HUES64 (cell line): Measurements from ENCODE around the gene CEACAM16.
A peak's percentile ranks its signal among the peaks of the same experiment; 100 is the strongest.
"Not testable (repeated sequence)": the region's sequence is repeated elsewhere in the genome, so short reads cannot be mapped to it uniquely, and the experiment has no call there.

Experiments
- H3K27ac ChIP-seq: 2 replicates; pipeline ENCODE4 v1.7.0; 2013; ENCODE audit warnings: low read depth, low read length, inconsistent platforms
- H3K27me3 ChIP-seq: 2 replicates; pipeline ENCODE4 v1.6.1; 2013; ENCODE audit warnings: mild to moderate bottlenecking, low read length; ENCODE audit not compliant: insufficient read depth
- H3K36me3 ChIP-seq: 2 replicates; pipeline ENCODE4 v1.6.1; 2013; ENCODE audit warnings: mild to moderate bottlenecking, low read length; ENCODE audit not compliant: insufficient read depth
- H3K4me1 ChIP-seq: 2 replicates; pipeline ENCODE4 v1.6.1; 2013; ENCODE audit warnings: mild to moderate bottlenecking, low read length, moderate library complexity; ENCODE audit not compliant: insufficient read depth
- H3K4me3 ChIP-seq: 2 replicates; pipeline ENCODE4 v1.5.1; 2013; ENCODE audit warnings: mild to moderate bottlenecking, low read length, moderate library complexity
- H3K9ac ChIP-seq: 2 replicates; pipeline ENCODE4 v1.6.1; 2013; ENCODE audit warnings: mild to moderate bottlenecking, low read depth, low read length
- H3K9me3 ChIP-seq: 2 replicates; pipeline ENCODE4 v1.6.1; 2013; ENCODE audit warnings: low read depth, low read length; ENCODE audit not compliant: insufficient read depth
- WGBS: fragments of 150-250, 120-280 bp; methylation state at CpG from one replicate; pipeline ENCODE4 v1.1.7; 2013; ENCODE audit warnings: missing lambda C conversion rate; 5-methylcytosine and 5-hydroxymethylcytosine counted together

CEACAM16 gene

DNA sequence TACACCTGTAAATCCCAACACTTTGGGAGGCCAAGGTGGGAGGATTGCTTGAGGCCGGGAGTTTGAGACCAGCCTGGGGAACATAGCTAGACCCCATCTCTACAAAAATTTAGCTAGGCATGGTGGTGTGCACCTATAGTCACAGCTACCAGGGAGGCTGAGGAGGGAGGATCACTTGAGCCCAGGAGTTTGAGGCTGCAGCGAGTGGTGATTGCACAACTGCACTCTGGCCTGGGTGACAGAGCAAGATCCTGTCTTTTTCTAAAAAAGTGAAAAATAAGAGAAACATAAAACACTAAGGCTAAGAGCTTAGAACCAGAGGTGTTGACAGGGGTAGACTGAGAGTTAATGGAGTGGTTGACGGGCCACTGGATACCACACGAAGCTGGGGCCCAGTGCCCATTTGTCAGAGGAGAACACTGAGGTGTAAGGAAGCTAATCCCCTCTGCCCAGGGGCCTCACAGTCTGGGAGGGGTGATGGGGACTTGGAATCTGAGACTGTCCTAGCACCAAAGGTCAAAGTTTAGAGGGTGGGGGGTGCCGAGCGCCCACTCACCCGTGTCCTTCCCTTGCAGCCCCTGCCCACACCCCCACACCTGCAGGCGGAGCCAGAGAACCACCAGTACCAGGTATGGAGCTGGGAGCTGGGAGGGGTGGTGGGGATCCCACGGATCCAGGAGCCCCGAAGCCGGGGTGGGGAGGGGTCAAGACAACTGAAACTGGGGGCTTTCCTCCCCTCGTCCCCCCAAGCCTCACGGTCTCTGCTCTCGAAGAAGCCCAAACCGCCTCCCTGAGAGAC lies 16.8 kb upstream of the CEACAM16 start:
- H3K27ac ChIP-seq: no peak overlapping the region
- no peaks in the 10 kb centered on the region for H3K36me3 ChIP-seq
- H3K27me3 ChIP-seq: no peaks in the 10 kb centered on the region
- H3K9me3 ChIP-seq: no peaks in the 10 kb centered on the region
- H3K9ac ChIP-seq: no peak overlapping the region
- 90% methylated on average over 12 of the region's 15 CpGs for WGBS
- H3K4me1 ChIP-seq: peaks cover 6% of the 10 kb centered on the region; the same call in 1 of the 2 replicates
- H3K4me3 ChIP-seq: no peak overlapping the region

GRCh38 chr19:44682807-44683206 lies 16.1 kb upstream of the CEACAM16 start:
- Histone ChIP-seq H3K4me3 (no peak overlapping the region), H3K27ac (no peak overlapping the region), H3K9ac (no peak overlapping the region), H3K36me3 (no peaks in the 10 kb centered on the region), H3K4me1 (peaks cover 3% of the 10 kb centered on the region; the same call in 1 of the 2 replicates), H3K27me3 (no peaks in the 10 kb centered on the region), H3K9me3 (no peaks in the 10 kb centered on the region)
- 89% methylated on average over 2 of the region's 2 CpGs for WGBS

GRCh38 chr19:44683434-44684210 lies 15.3 kb upstream of the CEACAM16 start:
- no peak overlapping the region for H3K27ac ChIP-seq
- H3K4me1 ChIP-seq: peaks cover 3% of the 10 kb centered on the region; the same call in 1 of the 2 replicates
- no peaks in the 10 kb centered on the region for H3K9me3 ChIP-seq
- no peak overlapping the region for H3K4me3 ChIP-seq
- 79% methylated on average over 9 of the region's 9 CpGs for WGBS
- no peaks in the 10 kb centered on the region for H3K36me3 ChIP-seq
- no peaks in the 10 kb centered on the region for H3K27me3 ChIP-seq
- no peak overlapping the region for H3K9ac ChIP-seq

- H3K27ac ChIP-seq, H3K9ac ChIP-seq, H3K4me3 ChIP-seq, H3K36me3 ChIP-seq, H3K9me3 ChIP-seq, H3K4me1 ChIP-seq, H3K27me3 ChIP-seq: not testable (repeated sequence)
- 88% methylated on average over 3 of the region's 3 CpGs for WGBS
These were observed 14.6 kb upstream of the CEACAM16 start for GRCh38 chr19:44684396-44684795.

- no peak overlapping the region for H3K4me3 ChIP-seq
- no peak overlapping the region for H3K27ac ChIP-seq
- no peaks in the 10 kb centered on the region for H3K9me3 ChIP-seq
- no peaks in the 10 kb centered on the region for H3K27me3 ChIP-seq
- WGBS: 73% methylated on average over 25 of the region's 25 CpGs
- H3K4me1 ChIP-seq: peaks cover 3% of the 10 kb centered on the region; the same call in 1 of the 2 replicates
- no peak overlapping the region for H3K9ac ChIP-seq
- H3K36me3 ChIP-seq: no peaks in the 10 kb centered on the region
These were observed 13.8 kb upstream of the CEACAM16 start for GRCh38 chr19:44684892-44685863.

DNA sequence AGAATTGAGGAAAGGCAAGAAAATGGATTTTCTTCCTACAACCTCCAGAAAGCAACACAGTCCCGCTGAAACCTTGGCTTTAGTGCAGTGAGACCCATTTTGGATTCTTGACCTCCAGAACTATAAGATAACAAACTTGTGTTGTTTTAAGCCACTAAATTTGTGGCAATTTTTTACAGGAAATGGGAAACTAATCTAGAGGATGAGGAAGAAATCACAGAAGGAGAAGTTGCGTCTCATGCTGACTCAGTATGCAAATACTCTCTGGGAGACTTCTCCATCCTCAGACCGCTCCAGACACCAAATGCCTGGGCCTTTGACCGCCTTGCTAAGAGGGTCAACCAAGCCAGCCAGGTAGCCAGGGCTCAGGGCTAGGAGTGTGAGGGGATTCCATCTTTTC lies 13.1 kb upstream of the CEACAM16 start:
- Histone ChIP-seq H3K9ac (no peak overlapping the region), H3K27ac (no peak overlapping the region), H3K36me3 (no peaks in the 10 kb centered on the region), H3K4me3 (no peak overlapping the region), H3K9me3 (no peaks in the 10 kb centered on the region), H3K27me3 (no peaks in the 10 kb centered on the region), H3K4me1 (peaks cover 3% of the 10 kb centered on the region; the same call in 1 of the 2 replicates)
- 82% methylated on average over 4 of the region's 4 CpGs for WGBS

GRCh38 chr19:44686896-44687295 lies 12.1 kb upstream of the CEACAM16 start:
- H3K27ac ChIP-seq: no peak overlapping the region
- peaks cover 3% of the 10 kb centered on the region; the same call in 1 of the 2 replicates for H3K4me1 ChIP-seq
- H3K27me3 ChIP-seq: no peaks in the 10 kb centered on the region
- H3K9ac ChIP-seq: no peak overlapping the region
- no peaks in the 10 kb centered on the region for H3K9me3 ChIP-seq
- no peaks in the 10 kb centered on the region for H3K36me3 ChIP-seq
- 91% methylated on average over 4 of the region's 4 CpGs for WGBS
- H3K4me3 ChIP-seq: no peak overlapping the region

GRCh38 chr19:44687888-44688287 lies 11.1 kb upstream of the CEACAM16 start:
- Histone ChIP-seq H3K27me3 (no peaks in the 10 kb centered on the region), H3K9me3 (no peaks in the 10 kb centered on the region), H3K27ac (no peak overlapping the region), H3K4me3 (no peak overlapping the region), H3K9ac (no peak overlapping the region), H3K4me1 (peaks cover 3% of the 10 kb centered on the region; the same call in 1 of the 2 replicates), H3K36me3 (no peaks in the 10 kb centered on the region)
- WGBS: 93% methylated on average over 7 of the region's 7 CpGs

DNA sequence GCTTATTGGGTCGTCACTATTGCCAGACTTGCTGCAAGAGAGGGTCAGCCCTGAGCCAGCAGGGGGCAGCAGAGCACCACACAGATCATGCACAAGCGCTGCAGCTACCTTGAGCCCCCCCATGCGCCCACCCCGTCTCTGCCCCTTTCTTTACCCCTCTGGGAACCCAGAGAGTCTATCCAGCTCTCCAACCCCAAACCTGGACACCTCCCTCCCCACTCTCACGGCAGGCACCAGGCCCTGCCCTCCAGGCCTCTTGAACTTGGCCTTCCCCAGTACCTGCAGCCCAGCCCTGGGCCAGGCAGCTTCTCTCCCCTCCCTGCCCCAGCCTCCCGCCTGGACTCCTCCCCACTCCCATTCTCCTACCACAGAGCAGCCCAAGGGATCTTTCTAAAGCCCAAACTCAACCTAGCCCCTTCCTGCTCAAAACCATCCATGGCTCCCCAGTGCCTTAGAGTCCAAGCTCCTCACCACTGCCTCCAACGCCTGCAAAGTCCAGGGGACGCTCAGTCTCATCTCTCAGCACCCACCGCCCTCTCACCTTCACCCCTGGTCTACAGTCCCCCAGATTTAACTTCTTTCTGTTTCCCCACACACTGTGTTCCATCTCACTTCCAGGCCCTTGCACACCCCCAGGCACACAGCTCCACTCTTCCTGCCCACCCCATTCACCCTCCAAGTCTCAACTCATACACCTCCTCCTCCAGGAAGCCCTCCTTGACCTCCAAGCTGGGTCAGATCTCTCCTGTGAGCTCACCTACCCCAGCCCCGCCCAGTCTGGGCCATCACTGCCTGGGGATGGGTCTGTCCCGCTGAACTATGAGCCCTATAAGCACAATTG lies 9.4 kb upstream of the CEACAM16 start:
- Histone ChIP-seq H3K9ac (no peak overlapping the region), H3K9me3 (no peaks in the 10 kb centered on the region), H3K36me3 (no peaks in the 10 kb centered on the region), H3K4me3 (peak overlapping the region; percentile 27; the same call in 1 of the 2 replicates), H3K27me3 (no peaks in the 10 kb centered on the region), H3K4me1 (peaks cover 3% of the 10 kb centered on the region; the same call in 1 of the 2 replicates), H3K27ac (no peak overlapping the region)
- 44% methylated on average over 11 of the region's 11 CpGs for WGBS

DNA sequence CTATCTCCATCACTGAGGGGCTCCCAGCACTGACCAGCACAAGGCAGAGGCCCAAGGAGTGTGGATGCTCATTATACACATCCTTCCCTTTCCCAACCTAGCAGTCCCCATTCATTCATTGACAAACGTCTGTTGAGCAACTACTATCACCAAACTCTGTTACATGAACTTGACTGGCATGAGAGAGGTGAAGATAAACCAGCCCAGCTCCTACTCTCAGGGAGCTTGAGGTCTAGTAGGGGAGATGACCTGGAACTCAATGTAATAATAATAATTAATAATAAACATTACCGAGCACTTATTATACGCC lies 8.9 kb upstream of the CEACAM16 start:
- no peaks in the 10 kb centered on the region for H3K36me3 ChIP-seq
- H3K9ac ChIP-seq: no peak overlapping the region
- 94% methylated on average over 3 of the region's 3 CpGs for WGBS
- H3K4me1 ChIP-seq: no peaks in the 10 kb centered on the region
- no peaks in the 10 kb centered on the region for H3K27me3 ChIP-seq
- no peaks in the 10 kb centered on the region for H3K9me3 ChIP-seq
- no peak overlapping the region for H3K4me3 ChIP-seq
- no peak overlapping the region for H3K27ac ChIP-seq
